ENCODE results near the gene RPL27. TPM values are rescaled to one million over a fixed set of nuclear protein-coding genes. Genes with fewer than 3 reads are reported as not detected.

Gene RPL27
- total RNA-seq, 1 experiment from 2014 or later, result 547 TPM

DNA sequence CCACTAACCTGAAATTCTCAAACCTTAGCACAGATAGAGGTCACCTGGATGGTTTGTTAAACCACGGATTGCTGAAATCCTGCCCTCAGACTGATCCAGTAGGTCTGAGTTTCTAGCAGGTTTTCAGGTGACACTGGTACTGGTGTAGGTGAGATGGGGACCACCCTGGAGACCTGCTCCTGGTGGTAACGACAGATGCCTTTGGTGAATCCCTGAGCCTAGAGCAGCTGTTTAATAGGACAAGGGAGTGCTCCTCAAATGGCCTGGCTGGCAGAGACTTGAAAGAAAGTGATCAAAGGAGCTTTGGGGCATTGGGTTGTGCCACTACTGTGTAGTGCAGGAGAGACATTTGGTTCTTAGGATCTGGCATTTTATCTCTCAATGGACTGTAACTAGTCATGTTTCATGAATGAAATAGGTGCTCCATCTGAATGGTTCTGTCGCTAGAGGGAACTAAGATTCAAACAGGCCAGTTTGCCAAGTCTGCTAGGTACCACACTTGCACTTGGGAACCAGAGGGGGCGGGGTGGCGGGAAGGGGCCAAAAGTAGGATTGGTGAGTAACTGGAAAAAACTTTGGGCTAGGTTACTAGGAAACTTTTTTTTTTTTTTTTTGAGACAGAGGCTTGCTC lies 5.4 kb downstream of the RPL27 start:
- intact Hi-C loops (cut with micrococcal nuclease; ENCODE audit: unreplicated experiment), result no loop called here
- H3K27me3 ChIP-seq (replicated peaks; ENCODE audit: insufficient read depth, low read depth, low read length, poor library complexity), result no peaks in the 10 kb centered on the region
- no TSS peak for BruUV-seq (replicated peaks)
- peaks cover 6% of the 10 kb centered on the region for H3K4me1 ChIP-seq (ENCODE audit: insufficient read depth, low read length, poor library complexity, severe bottlenecking)
- H3K4me3 ChIP-seq (ENCODE audit: low read depth, low read length, poor library complexity, severe bottlenecking), result no peak overlapping the region
- no peaks in the 10 kb centered on the region for H3K9me3 ChIP-seq (ENCODE audit: low read depth, low read length, poor library complexity, severe bottlenecking)
- DNase-seq (ENCODE audit: low spot score), result no peak
- TF ChIP-seq EZH2 (IDR thresholded peaks at IDR 0.05; ENCODE audit: borderline replicate concordance, low read depth, low read length, poor library complexity, severe bottlenecking) (no peak), CTCF (conservative IDR thresholded peaks at IDR 0.05; ENCODE audit: low read depth, low read length) (no peak)
- H3K27ac ChIP-seq (ENCODE audit: low read depth, low read length, poor library complexity, severe bottlenecking), result no peak overlapping the region
- ChIA-PET POLR2A (ENCODE audit: low non-redundant PET) (no interaction called here), CTCF (interaction anchor here (0.7 kb wide), 1 partner anchor 331 kb away, joined by 4 read pairs; no protein-coding TSS in a partner anchor)
- H3K36me3 ChIP-seq (ENCODE audit: insufficient read depth, low read length, poor library complexity, severe bottlenecking), result peaks cover 33% of the 10 kb centered on the region

- intact Hi-C loops (cut with micrococcal nuclease; ENCODE audit: unreplicated experiment), result no loop called here
- POLR2A ChIA-PET (ENCODE audit: low non-redundant PET), result interaction anchor here (1.3 kb wide), 1 partner anchor 9 kb away, joined by 3 read pairs; the partner anchor contains the start of gene RPL27
- peak within 1 kb of the TSS; percentile 77 for H3K27ac ChIP-seq (ENCODE audit: low read depth, low read length, poor library complexity, severe bottlenecking)
- peak; percentile 70 for DNase-seq (ENCODE audit: low spot score)
- no peaks in the 10 kb centered on the region for H3K4me1 ChIP-seq (ENCODE audit: insufficient read depth, low read length, poor library complexity, severe bottlenecking)
- H3K36me3 ChIP-seq (ENCODE audit: insufficient read depth, low read length, poor library complexity, severe bottlenecking), result peaks cover 12% of the 10 kb centered on the region
- CTCF ChIA-PET, result no interaction called here
- peak within 1 kb of the TSS; percentile 50 for H3K4me3 ChIP-seq (ENCODE audit: low read depth, low read length, poor library complexity, severe bottlenecking)
- TF ChIP-seq CTCF (conservative IDR thresholded peaks at IDR 0.05; ENCODE audit: low read depth, low read length) (no peak), EZH2 (IDR thresholded peaks at IDR 0.05; ENCODE audit: borderline replicate concordance, low read depth, low read length, poor library complexity, severe bottlenecking) (no peak)
- no peaks in the 10 kb centered on the region for H3K27me3 ChIP-seq (replicated peaks; ENCODE audit: insufficient read depth, low read depth, low read length, poor library complexity)
- no peaks in the 10 kb centered on the region for H3K9me3 ChIP-seq (ENCODE audit: low read depth, low read length, poor library complexity, severe bottlenecking)
- BruUV-seq (replicated peaks), result no TSS peak
Measured at GRCh38 chr17:43006639-43007551, 8.7 kb downstream of the RPL27 start, which contains the start of gene IFI35. Gene IFI35, plus strand, starts transcription at chr17:43006784. Its CDS starts 164 bp downstream, at chr17:43006948.

- no peak for DNase-seq (ENCODE audit: low spot score)
- no TSS peak for BruUV-seq (replicated peaks)
- Histone ChIP-seq H3K4me3 (ENCODE audit: low read depth, low read length, poor library complexity, severe bottlenecking) (no peak overlapping the region), H3K27me3 (replicated peaks; ENCODE audit: insufficient read depth, low read depth, low read length, poor library complexity) (no peaks in the 10 kb centered on the region), H3K4me1 (ENCODE audit: insufficient read depth, low read length, poor library complexity, severe bottlenecking) (no peaks in the 10 kb centered on the region), H3K9me3 (ENCODE audit: low read depth, low read length, poor library complexity, severe bottlenecking) (no peaks in the 10 kb centered on the region), H3K36me3 (ENCODE audit: insufficient read depth, low read length, poor library complexity, severe bottlenecking) (no peaks in the 10 kb centered on the region), H3K27ac (ENCODE audit: low read depth, low read length, poor library complexity, severe bottlenecking) (no peak overlapping the region)
- intact Hi-C loops (cut with micrococcal nuclease; ENCODE audit: unreplicated experiment), result no loop called here
- ChIA-PET CTCF (no interaction called here), POLR2A (ENCODE audit: low non-redundant PET) (no interaction called here)
- TF ChIP-seq CTCF (conservative IDR thresholded peaks at IDR 0.05; ENCODE audit: low read depth, low read length), result no peak
- TF ChIP-seq EZH2 (IDR thresholded peaks at IDR 0.05; ENCODE audit: borderline replicate concordance, low read depth, low read length, poor library complexity, severe bottlenecking), result no peak
Measured at GRCh38 chr17:43010667-43011308, 12.6 kb downstream of the RPL27 start.

All from A673 (cell line).